ENCODE data around the gene CFAP43.

- TF ChIP-seq, protein P1, sequence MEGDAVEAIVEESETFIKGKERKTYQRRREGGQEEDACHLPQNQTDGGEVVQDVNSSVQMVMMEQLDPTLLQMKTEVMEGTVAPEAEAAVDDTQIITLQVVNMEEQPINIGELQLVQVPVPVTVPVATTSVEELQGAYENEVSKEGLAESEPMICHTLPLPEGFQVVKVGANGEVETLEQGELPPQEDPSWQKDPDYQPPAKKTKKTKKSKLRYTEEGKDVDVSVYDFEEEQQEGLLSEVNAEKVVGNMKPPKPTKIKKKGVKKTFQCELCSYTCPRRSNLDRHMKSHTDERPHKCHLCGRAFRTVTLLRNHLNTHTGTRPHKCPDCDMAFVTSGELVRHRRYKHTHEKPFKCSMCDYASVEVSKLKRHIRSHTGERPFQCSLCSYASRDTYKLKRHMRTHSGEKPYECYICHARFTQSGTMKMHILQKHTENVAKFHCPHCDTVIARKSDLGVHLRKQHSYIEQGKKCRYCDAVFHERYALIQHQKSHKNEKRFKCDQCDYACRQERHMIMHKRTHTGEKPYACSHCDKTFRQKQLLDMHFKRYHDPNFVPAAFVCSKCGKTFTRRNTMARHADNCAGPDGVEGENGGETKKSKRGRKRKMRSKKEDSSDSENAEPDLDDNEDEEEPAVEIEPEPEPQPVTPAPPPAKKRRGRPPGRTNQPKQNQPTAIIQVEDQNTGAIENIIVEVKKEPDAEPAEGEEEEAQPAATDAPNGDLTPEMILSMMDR (conservative IDR thresholded peaks at IDR 0.05): no peak
- no peak for TF ChIP-seq ZFX (IDR thresholded peaks at IDR 0.05)
Measured at GRCh38 chr10:104089621-104090020, 142.5 kb downstream of the CFAP43 start.

Data from C4-2B (cell line).